Hepatocyte (in vitro differentiated cells): ENCODE data around the gene MVB12B.

Experiments used
- EZH2 ChIP-seq: fragments of 200-600 bp; sonication (generic); IDR thresholded peaks from 2 replicates; pipeline ENCODE4 v1.6.1; 2016; ENCODE audit warnings: antibody characterized with exemption, mild to moderate bottlenecking, borderline replicate concordance
- TF ChIP-seq, protein P1 (sequence below): fragments of 200-600 bp; sonication (generic); IDR thresholded peaks from 2 replicates; pipeline ENCODE4 v1.5.1; 2016; ENCODE audit warnings: antibody characterized with exemption, mild to moderate bottlenecking; ENCODE audit not compliant: poor library complexity

DNA sequence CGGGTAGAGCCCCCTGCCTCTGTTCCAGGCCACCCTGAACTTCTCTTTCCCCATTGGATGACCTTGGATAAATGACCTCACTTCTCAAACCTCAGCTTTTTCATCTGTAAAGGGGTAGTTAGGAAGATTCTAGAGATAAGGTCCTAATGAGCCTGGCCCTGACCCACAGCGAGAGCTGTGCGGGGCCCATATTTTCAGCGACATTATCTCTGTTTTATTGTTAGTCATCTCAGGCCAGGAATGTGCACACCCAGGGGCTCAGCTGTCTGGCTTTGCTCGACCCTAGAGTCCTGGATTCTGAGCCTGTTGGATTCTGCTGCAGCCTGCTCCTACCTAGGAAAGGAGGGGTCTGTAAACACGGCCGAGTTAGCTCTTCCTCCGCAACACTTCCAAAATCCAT lies 205.9 kb downstream of the MVB12B start:
- no peak for TF ChIP-seq EZH2
- TF ChIP-seq, protein P1, sequence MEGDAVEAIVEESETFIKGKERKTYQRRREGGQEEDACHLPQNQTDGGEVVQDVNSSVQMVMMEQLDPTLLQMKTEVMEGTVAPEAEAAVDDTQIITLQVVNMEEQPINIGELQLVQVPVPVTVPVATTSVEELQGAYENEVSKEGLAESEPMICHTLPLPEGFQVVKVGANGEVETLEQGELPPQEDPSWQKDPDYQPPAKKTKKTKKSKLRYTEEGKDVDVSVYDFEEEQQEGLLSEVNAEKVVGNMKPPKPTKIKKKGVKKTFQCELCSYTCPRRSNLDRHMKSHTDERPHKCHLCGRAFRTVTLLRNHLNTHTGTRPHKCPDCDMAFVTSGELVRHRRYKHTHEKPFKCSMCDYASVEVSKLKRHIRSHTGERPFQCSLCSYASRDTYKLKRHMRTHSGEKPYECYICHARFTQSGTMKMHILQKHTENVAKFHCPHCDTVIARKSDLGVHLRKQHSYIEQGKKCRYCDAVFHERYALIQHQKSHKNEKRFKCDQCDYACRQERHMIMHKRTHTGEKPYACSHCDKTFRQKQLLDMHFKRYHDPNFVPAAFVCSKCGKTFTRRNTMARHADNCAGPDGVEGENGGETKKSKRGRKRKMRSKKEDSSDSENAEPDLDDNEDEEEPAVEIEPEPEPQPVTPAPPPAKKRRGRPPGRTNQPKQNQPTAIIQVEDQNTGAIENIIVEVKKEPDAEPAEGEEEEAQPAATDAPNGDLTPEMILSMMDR, result no peak
